BLaER1 (cell line): ENCODE data around the gene MRGPRF.

Experiments
- H3K27ac ChIP-seq: shearing (Covaris generic); formaldehyde crosslinking; 2 replicates; pipeline ENCODE4 v1.8.1; 2022
- H3K27me3 ChIP-seq: shearing (Covaris generic); formaldehyde crosslinking; 2 replicates; pipeline ENCODE4 v1.8.1; 2022
- H3K36me3 ChIP-seq: shearing (Covaris generic); formaldehyde crosslinking; 2 replicates; pipeline ENCODE4 v1.8.1; 2022
- H3K4me1 ChIP-seq: shearing (Covaris generic); formaldehyde crosslinking; 2 replicates; pipeline ENCODE4 v1.8.1; 2022
- H3K4me2 ChIP-seq: shearing (Covaris generic); formaldehyde crosslinking; 2 replicates; pipeline ENCODE4 v1.8.1; 2022
- H3K4me3 ChIP-seq: shearing (Covaris generic); formaldehyde crosslinking; 2 replicates; pipeline ENCODE4 v1.8.1; 2022
- H3K9ac ChIP-seq: shearing (Covaris generic); formaldehyde crosslinking; 2 replicates; pipeline ENCODE4 v1.8.1; 2022
- H3K9me3 ChIP-seq: shearing (Covaris generic); formaldehyde crosslinking; 2 replicates; pipeline ENCODE4 v1.8.1; 2022
- H4K20me1 ChIP-seq: shearing (Covaris generic); formaldehyde crosslinking; 2 replicates; pipeline ENCODE4 v1.8.1; 2022
- Cebpa-rat ChIP-seq: shearing (Covaris generic); IDR thresholded peaks from 2 replicates; pipeline ENCODE4 v1.8.1; 2022

Gene MRGPRF

GRCh38 chr11:68959465-68960293 is 53.4 kb downstream of the MRGPRF start:
- Histone ChIP-seq H3K27ac (no peak overlapping the region), H3K36me3 (no peaks in the 10 kb centered on the region), H3K4me1 (peaks cover 17% of the 10 kb centered on the region), H3K9ac (no peak overlapping the region), H3K27me3 (no peaks in the 10 kb centered on the region), H3K4me3 (no peak overlapping the region), H3K9me3 (peaks cover 16% of the 10 kb centered on the region), H3K4me2 (no peak overlapping the region), H4K20me1 (no peaks in the 10 kb centered on the region)
- no peak for TF ChIP-seq Cebpa-rat

GRCh38 chr11:68958211-68958610 is 54.8 kb downstream of the MRGPRF start:
- Histone ChIP-seq H3K4me3 (no peak overlapping the region), H3K27ac (no peak overlapping the region), H3K9ac (no peak overlapping the region), H3K9me3 (peaks cover 7% of the 10 kb centered on the region; the same call in 1 of the 2 replicates), H3K27me3 (no peaks in the 10 kb centered on the region), H4K20me1 (no peaks in the 10 kb centered on the region), H3K4me2 (no peak overlapping the region), H3K4me1 (peaks cover 17% of the 10 kb centered on the region), H3K36me3 (no peaks in the 10 kb centered on the region)
- no peak for TF ChIP-seq Cebpa-rat

- Histone ChIP-seq H3K4me2 (no peak overlapping the region), H4K20me1 (no peaks in the 10 kb centered on the region), H3K9me3 (peaks cover 7% of the 10 kb centered on the region; the same call in 1 of the 2 replicates), H3K36me3 (no peaks in the 10 kb centered on the region), H3K9ac (no peak overlapping the region), H3K27ac (no peak overlapping the region), H3K27me3 (no peaks in the 10 kb centered on the region), H3K4me1 (peaks cover 15% of the 10 kb centered on the region), H3K4me3 (no peak overlapping the region)
- TF ChIP-seq Cebpa-rat = no peak
Observed at GRCh38 chr11:68956547-68957254, 56.3 kb downstream of the MRGPRF start.

GRCh38 chr11:68956142-68956541 is 56.9 kb downstream of the MRGPRF start:
- H3K9ac ChIP-seq = no peak overlapping the region
- no peaks in the 10 kb centered on the region for H3K36me3 ChIP-seq
- TF ChIP-seq Cebpa-rat = no peak
- H3K9me3 ChIP-seq = peaks cover 7% of the 10 kb centered on the region; the same call in 1 of the 2 replicates
- H4K20me1 ChIP-seq = no peaks in the 10 kb centered on the region
- H3K27ac ChIP-seq = no peak overlapping the region
- no peaks in the 10 kb centered on the region for H3K27me3 ChIP-seq
- no peak overlapping the region for H3K4me2 ChIP-seq
- no peak overlapping the region for H3K4me3 ChIP-seq
- H3K4me1 ChIP-seq = peaks cover 20% of the 10 kb centered on the region

GRCh38 chr11:68955607-68955958 is 57.5 kb downstream of the MRGPRF start:
- Histone ChIP-seq H3K4me2 (peak overlapping the region; percentile 66), H3K9ac (no peak overlapping the region), H4K20me1 (no peaks in the 10 kb centered on the region), H3K27ac (no peak overlapping the region), H3K4me1 (peaks cover 23% of the 10 kb centered on the region), H3K36me3 (no peaks in the 10 kb centered on the region), H3K4me3 (no peak overlapping the region), H3K27me3 (no peaks in the 10 kb centered on the region), H3K9me3 (peaks cover 7% of the 10 kb centered on the region; the same call in 1 of the 2 replicates)
- no peak for TF ChIP-seq Cebpa-rat

- Histone ChIP-seq H3K27me3 (no peaks in the 10 kb centered on the region), H3K4me2 (peak overlapping the region; percentile 66), H3K9me3 (peaks cover 7% of the 10 kb centered on the region; the same call in 1 of the 2 replicates), H4K20me1 (no peaks in the 10 kb centered on the region), H3K4me1 (peaks cover 23% of the 10 kb centered on the region), H3K9ac (no peak overlapping the region), H3K27ac (no peak overlapping the region), H3K36me3 (no peaks in the 10 kb centered on the region), H3K4me3 (no peak overlapping the region)
- TF ChIP-seq Cebpa-rat = no peak
Observed at GRCh38 chr11:68954836-68955606, 58.0 kb downstream of the MRGPRF start.
